GM23338 (cell line): ENCODE results near the gene UNC5A. TPM values are rescaled to one million over a fixed set of nuclear protein-coding genes. Genes with fewer than 3 reads are reported as not detected.

Experiments
- ATAC-seq: fragments of 200-7000 bp; cut with Tn5 transposase; 3 replicates; pipeline ENCODE4 v1.9.1; 2020
- DNase-seq: peaks from one replicate; pipeline ENCODE4 v3.0.0-alpha.2; 2015; ENCODE audit warnings: low spot score
- H2AFZ ChIP-seq: fragments of 200-600 bp; sonication (generic); 2 replicates; pipeline ENCODE4 v1.8.0; 2016; ENCODE audit warnings: antibody characterized with exemption, mild to moderate bottlenecking, moderate library complexity
- H3F3A ChIP-seq: fragments of 200-600 bp; sonication (generic); replicated peaks from 2 replicates; pipeline ENCODE4 v1.8.0; 2017; ENCODE audit warnings: antibody characterized with exemption, mixed run types, low read depth
- H3K27ac ChIP-seq: fragments of 200-600 bp; sonication (generic); 2 replicates; pipeline ENCODE4 v1.6.1; 2016; ENCODE audit warnings: low read depth
- H3K27me3 ChIP-seq: fragments of 200-600 bp; sonication (generic); 2 replicates; pipeline ENCODE4 v1.8.0; 2016; ENCODE audit warnings: mild to moderate bottlenecking, mixed run types, moderate library complexity; ENCODE audit not compliant: insufficient read depth
- H3K36me3 ChIP-seq: fragments of 200-600 bp; sonication (generic); 2 replicates; pipeline ENCODE4 v1.8.0; 2016; ENCODE audit warnings: mild to moderate bottlenecking; ENCODE audit not compliant: insufficient read depth
- H3K4me1 ChIP-seq: fragments of 200-600 bp; sonication (generic); 2 replicates; pipeline ENCODE4 v1.8.0; 2016; ENCODE audit warnings: mild to moderate bottlenecking, moderate library complexity; ENCODE audit not compliant: insufficient read depth
- H3K4me2 ChIP-seq: fragments of 200-600 bp; sonication (generic); 2 replicates; pipeline ENCODE4 v1.7.1; 2017; ENCODE audit warnings: mixed run types
- H3K4me3 ChIP-seq: fragments of 200-600 bp; sonication (generic); 2 replicates; pipeline ENCODE4 v1.6.1; 2016; ENCODE audit warnings: mixed run types
- H3K79me2 ChIP-seq: fragments of 200-600 bp; sonication (generic); replicated peaks from 2 replicates; pipeline ENCODE4 v1.8.0; 2017; ENCODE audit warnings: mild to moderate bottlenecking; ENCODE audit not compliant: insufficient read depth
- H3K9me2 ChIP-seq: fragments of 200-600 bp; sonication (generic); 2 replicates; pipeline ENCODE4 v1.8.0; 2017; ENCODE audit not compliant: insufficient read depth
- H4K20me1 ChIP-seq: fragments of 200-600 bp; sonication (generic); replicated peaks from 2 replicates; pipeline ENCODE4 v1.8.0; 2017; ENCODE audit warnings: mild to moderate bottlenecking; ENCODE audit not compliant: insufficient read depth
- H3K27ac Mint-ChIP-seq: 2 replicates; pipeline ENCODE4 v1.8.0; 2020; ENCODE audit warnings: inconsistent platforms, mild to moderate bottlenecking, moderate library complexity, mixed read lengths
- H3K27me3 Mint-ChIP-seq: 3 replicates; pipeline ENCODE4 v1.8.0; 2022; ENCODE audit warnings: low read depth, mild to moderate bottlenecking, moderate library complexity, mixed read lengths, inconsistent platforms; ENCODE audit not compliant: insufficient read depth, poor library complexity
- H3K36me3 Mint-ChIP-seq: 3 replicates; pipeline ENCODE4 v1.8.0; 2021; ENCODE audit warnings: low read depth, mild to moderate bottlenecking, inconsistent platforms, moderate library complexity, mixed read lengths
- H3K4me1 Mint-ChIP-seq: 3 replicates; pipeline ENCODE4 v1.8.0; 2020; ENCODE audit warnings: mild to moderate bottlenecking, inconsistent platforms, mixed read lengths
- H3K4me3 Mint-ChIP-seq: 3 replicates; pipeline ENCODE4 v1.8.0; 2021; ENCODE audit warnings: moderate library complexity, mild to moderate bottlenecking, inconsistent platforms, mixed read lengths
- H3K9me3 Mint-ChIP-seq: 3 replicates; pipeline ENCODE4 v1.8.0; 2020; ENCODE audit warnings: moderate library complexity, mild to moderate bottlenecking, inconsistent platforms, mixed read lengths
- CREB1 ChIP-seq: fragments of 250-450 bp; sonication (Bioruptor Pico); IDR thresholded peaks from 2 replicates; pipeline ENCODE4 v1.5.0; 2020; ENCODE audit warnings: low read depth, mild to moderate bottlenecking, moderate library complexity
- EZH2 ChIP-seq: fragments of 200-600 bp; sonication (generic); IDR thresholded peaks from one replicate; pipeline ENCODE4 v1.8.0; 2017; ENCODE audit warnings: antibody characterized with exemption, mild to moderate bottlenecking, low read depth; ENCODE audit not compliant: unreplicated experiment
- EZH2phosphoT487 ChIP-seq: fragments of 200-600 bp; sonication (generic); IDR thresholded peaks from one replicate; pipeline ENCODE4 v1.8.1; 2018; ENCODE audit warnings: antibody characterized with exemption; ENCODE audit not compliant: unreplicated experiment
- JUNB ChIP-seq: IDR thresholded peaks from one replicate; pipeline ENCODE4 v1.6.1; 2016; ENCODE audit warnings: antibody characterized with exemption; ENCODE audit not compliant: unreplicated experiment
- NANOG ChIP-seq: IDR thresholded peaks from 2 replicates; pipeline ENCODE4 v1.6.1; 2016; ENCODE audit warnings: antibody characterized with exemption, borderline replicate concordance
- POLR2AphosphoS5 ChIP-seq: IDR thresholded peaks from 2 replicates; pipeline ENCODE4 v1.6.1; 2016; ENCODE audit warnings: antibody characterized with exemption, low read depth
- STAT1 ChIP-seq: IDR thresholded peaks from one replicate; pipeline ENCODE4 v1.6.1; 2016; ENCODE audit warnings: antibody characterized with exemption; ENCODE audit not compliant: unreplicated experiment
- ZNF114 ChIP-seq: fragments of 250-450 bp; sonication (Bioruptor Pico); IDR thresholded peaks from 2 replicates; pipeline ENCODE4 v1.5.0; 2020; ENCODE audit warnings: mild to moderate bottlenecking, moderate library complexity
- ZNF331 ChIP-seq: fragments of 250-450 bp; sonication (Bioruptor Pico); IDR thresholded peaks from 2 replicates; pipeline ENCODE4 v1.5.0; 2020; ENCODE audit warnings: low read depth, mild to moderate bottlenecking, moderate library complexity
- polyA plus RNA-seq: library from polyadenylated mRNA; unstranded; fragments of >200 nt; fragmentation: Nextera tagmentation; extraction: Ambion mirVana; gene quantifications from 2 replicates; pipeline ENCODE4 v1.2.1, GENCODE V29; 2016
- total RNA-seq: library from RNA; depleted of rRNA; stranded (reverse); fragments of >200 nt; shearing (Covaris generic); gene quantifications from 2 replicates; pipeline ENCODE4 v1.2.3, GENCODE V29; 2014
- TF ChIP-seq, protein P1 (sequence below): IDR thresholded peaks from one replicate; pipeline ENCODE4 v1.6.1; 2018; ENCODE audit warnings: antibody characterized with exemption; ENCODE audit not compliant: unreplicated experiment
- TF ChIP-seq, protein P2 (sequence below): IDR thresholded peaks from 2 replicates; pipeline ENCODE4 v1.6.1; 2016; ENCODE audit warnings: antibody characterized with exemption
- TF ChIP-seq, protein P3 (sequence below), 2 experiments: fragments of 200-600 bp in 1 of 2; sonication (generic) in 1 of 2; conservative IDR thresholded peaks; 2 replicates each; pipeline versions ENCODE4 v1.5.1 to v1.6.1; 2016 to 2017; ENCODE audit warnings: antibody characterized with exemption in 2 of 2, low read depth in 2 of 2, mild to moderate bottlenecking in 2 of 2, moderate library complexity in 1 of 2
- TF ChIP-seq, protein P4 (sequence below): fragments of 250-450 bp; sonication (Bioruptor Pico); IDR thresholded peaks from 2 replicates; pipeline ENCODE4 v1.5.0; 2020; ENCODE audit warnings: mild to moderate bottlenecking, moderate library complexity

The UNC5A gene
- total and polyA plus RNA-seq, 2 experiments from 2014 or later: 0.92 to 3.9 TPM

DNA sequence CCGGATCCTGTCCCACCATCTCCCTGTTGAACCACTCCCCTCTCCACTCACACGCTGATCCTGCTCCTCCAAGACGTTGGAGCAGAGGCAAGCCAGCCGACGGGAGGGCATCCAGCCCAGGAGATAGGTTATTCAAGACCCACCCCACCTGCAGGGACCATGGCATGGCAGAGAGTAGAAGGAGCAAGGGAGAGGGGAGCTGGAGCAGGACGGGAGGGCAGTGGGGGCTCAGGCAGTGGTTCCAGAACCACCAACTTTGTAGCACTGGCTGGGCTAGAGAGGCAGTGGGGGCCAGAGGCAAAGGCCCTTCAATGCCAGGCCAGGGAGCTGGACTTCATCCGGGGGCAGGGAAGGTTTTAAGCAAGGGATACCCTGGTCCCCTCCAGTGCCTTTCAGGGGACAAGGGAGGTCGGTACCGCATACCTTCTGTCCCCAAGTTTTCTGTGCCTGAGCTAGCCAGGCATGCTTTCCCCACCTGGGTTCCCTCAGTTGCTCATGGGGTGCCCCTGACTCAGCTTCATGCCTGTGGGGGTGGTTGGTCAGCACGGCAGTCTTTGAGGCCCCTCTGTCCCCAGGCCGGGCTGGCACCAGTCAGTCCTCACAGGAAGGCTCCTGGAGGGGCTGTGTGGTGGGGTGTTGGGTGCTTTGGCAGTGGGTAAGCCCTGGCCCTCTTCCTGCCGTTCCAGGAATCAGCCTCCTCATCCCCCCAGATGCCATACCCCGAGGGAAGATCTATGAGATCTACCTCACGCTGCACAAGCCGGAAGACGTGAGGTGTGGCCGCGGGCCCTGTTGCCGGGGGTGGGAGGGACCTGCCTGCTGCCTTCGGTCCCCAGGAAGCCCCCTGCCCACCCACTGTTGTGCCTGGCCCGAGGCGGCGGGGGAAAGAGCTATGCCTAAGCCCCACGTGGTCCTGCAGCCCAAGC lies 66.4 kb downstream of the UNC5A start:
- H3F3A ChIP-seq: no peaks in the 10 kb centered on the region
- Mint-ChIP-seq H3K4me1 (peaks cover 6% of the 10 kb centered on the region; the same call in 2 of the 3 replicates), H3K36me3 (no peaks in the 10 kb centered on the region), H3K27ac (no peak overlapping the region), H3K4me3 (no peak overlapping the region), H3K9me3 (no peaks in the 10 kb centered on the region; the same call in 2 of the 3 replicates), H3K27me3 (peaks cover 16% of the 10 kb centered on the region)
- H3K9me2 ChIP-seq: no peaks in the 10 kb centered on the region
- H3K36me3 ChIP-seq: no peaks in the 10 kb centered on the region
- no peak overlapping the region for H3K4me2 ChIP-seq
- no peak overlapping the region for H3K4me3 ChIP-seq
- no peaks in the 10 kb centered on the region for H3K27me3 ChIP-seq
- H3K27ac ChIP-seq: no peak overlapping the region
- DNase-seq (no peak), ATAC-seq (no peak)
- no peak for TF ChIP-seq EZH2phosphoT487
- TF ChIP-seq NANOG: no peak
- TF ChIP-seq STAT1: no peak
- TF ChIP-seq ZNF114: no peak
- TF ChIP-seq, protein P1, sequence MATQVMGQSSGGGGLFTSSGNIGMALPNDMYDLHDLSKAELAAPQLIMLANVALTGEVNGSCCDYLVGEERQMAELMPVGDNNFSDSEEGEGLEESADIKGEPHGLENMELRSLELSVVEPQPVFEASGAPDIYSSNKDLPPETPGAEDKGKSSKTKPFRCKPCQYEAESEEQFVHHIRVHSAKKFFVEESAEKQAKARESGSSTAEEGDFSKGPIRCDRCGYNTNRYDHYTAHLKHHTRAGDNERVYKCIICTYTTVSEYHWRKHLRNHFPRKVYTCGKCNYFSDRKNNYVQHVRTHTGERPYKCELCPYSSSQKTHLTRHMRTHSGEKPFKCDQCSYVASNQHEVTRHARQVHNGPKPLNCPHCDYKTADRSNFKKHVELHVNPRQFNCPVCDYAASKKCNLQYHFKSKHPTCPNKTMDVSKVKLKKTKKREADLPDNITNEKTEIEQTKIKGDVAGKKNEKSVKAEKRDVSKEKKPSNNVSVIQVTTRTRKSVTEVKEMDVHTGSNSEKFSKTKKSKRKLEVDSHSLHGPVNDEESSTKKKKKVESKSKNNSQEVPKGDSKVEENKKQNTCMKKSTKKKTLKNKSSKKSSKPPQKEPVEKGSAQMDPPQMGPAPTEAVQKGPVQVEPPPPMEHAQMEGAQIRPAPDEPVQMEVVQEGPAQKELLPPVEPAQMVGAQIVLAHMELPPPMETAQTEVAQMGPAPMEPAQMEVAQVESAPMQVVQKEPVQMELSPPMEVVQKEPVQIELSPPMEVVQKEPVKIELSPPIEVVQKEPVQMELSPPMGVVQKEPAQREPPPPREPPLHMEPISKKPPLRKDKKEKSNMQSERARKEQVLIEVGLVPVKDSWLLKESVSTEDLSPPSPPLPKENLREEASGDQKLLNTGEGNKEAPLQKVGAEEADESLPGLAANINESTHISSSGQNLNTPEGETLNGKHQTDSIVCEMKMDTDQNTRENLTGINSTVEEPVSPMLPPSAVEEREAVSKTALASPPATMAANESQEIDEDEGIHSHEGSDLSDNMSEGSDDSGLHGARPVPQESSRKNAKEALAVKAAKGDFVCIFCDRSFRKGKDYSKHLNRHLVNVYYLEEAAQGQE: no peak
- no peak for TF ChIP-seq EZH2
- TF ChIP-seq, protein P2, sequence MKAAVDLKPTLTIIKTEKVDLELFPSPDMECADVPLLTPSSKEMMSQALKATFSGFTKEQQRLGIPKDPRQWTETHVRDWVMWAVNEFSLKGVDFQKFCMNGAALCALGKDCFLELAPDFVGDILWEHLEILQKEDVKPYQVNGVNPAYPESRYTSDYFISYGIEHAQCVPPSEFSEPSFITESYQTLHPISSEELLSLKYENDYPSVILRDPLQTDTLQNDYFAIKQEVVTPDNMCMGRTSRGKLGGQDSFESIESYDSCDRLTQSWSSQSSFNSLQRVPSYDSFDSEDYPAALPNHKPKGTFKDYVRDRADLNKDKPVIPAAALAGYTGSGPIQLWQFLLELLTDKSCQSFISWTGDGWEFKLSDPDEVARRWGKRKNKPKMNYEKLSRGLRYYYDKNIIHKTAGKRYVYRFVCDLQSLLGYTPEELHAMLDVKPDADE: no peak
- no peak for TF ChIP-seq POLR2AphosphoS5
- TF ChIP-seq, protein P3, sequence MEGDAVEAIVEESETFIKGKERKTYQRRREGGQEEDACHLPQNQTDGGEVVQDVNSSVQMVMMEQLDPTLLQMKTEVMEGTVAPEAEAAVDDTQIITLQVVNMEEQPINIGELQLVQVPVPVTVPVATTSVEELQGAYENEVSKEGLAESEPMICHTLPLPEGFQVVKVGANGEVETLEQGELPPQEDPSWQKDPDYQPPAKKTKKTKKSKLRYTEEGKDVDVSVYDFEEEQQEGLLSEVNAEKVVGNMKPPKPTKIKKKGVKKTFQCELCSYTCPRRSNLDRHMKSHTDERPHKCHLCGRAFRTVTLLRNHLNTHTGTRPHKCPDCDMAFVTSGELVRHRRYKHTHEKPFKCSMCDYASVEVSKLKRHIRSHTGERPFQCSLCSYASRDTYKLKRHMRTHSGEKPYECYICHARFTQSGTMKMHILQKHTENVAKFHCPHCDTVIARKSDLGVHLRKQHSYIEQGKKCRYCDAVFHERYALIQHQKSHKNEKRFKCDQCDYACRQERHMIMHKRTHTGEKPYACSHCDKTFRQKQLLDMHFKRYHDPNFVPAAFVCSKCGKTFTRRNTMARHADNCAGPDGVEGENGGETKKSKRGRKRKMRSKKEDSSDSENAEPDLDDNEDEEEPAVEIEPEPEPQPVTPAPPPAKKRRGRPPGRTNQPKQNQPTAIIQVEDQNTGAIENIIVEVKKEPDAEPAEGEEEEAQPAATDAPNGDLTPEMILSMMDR (conservative IDR thresholded peaks at IDR 0.05; ENCODE audit: low read depth in 2 of 2): no peak
- TF ChIP-seq JUNB: no peak
- TF ChIP-seq CREB1 (CRISPR knock-in tag): no peak
- no peak for TF ChIP-seq ZNF331 (CRISPR knock-in tag)
- TF ChIP-seq, protein P4, sequence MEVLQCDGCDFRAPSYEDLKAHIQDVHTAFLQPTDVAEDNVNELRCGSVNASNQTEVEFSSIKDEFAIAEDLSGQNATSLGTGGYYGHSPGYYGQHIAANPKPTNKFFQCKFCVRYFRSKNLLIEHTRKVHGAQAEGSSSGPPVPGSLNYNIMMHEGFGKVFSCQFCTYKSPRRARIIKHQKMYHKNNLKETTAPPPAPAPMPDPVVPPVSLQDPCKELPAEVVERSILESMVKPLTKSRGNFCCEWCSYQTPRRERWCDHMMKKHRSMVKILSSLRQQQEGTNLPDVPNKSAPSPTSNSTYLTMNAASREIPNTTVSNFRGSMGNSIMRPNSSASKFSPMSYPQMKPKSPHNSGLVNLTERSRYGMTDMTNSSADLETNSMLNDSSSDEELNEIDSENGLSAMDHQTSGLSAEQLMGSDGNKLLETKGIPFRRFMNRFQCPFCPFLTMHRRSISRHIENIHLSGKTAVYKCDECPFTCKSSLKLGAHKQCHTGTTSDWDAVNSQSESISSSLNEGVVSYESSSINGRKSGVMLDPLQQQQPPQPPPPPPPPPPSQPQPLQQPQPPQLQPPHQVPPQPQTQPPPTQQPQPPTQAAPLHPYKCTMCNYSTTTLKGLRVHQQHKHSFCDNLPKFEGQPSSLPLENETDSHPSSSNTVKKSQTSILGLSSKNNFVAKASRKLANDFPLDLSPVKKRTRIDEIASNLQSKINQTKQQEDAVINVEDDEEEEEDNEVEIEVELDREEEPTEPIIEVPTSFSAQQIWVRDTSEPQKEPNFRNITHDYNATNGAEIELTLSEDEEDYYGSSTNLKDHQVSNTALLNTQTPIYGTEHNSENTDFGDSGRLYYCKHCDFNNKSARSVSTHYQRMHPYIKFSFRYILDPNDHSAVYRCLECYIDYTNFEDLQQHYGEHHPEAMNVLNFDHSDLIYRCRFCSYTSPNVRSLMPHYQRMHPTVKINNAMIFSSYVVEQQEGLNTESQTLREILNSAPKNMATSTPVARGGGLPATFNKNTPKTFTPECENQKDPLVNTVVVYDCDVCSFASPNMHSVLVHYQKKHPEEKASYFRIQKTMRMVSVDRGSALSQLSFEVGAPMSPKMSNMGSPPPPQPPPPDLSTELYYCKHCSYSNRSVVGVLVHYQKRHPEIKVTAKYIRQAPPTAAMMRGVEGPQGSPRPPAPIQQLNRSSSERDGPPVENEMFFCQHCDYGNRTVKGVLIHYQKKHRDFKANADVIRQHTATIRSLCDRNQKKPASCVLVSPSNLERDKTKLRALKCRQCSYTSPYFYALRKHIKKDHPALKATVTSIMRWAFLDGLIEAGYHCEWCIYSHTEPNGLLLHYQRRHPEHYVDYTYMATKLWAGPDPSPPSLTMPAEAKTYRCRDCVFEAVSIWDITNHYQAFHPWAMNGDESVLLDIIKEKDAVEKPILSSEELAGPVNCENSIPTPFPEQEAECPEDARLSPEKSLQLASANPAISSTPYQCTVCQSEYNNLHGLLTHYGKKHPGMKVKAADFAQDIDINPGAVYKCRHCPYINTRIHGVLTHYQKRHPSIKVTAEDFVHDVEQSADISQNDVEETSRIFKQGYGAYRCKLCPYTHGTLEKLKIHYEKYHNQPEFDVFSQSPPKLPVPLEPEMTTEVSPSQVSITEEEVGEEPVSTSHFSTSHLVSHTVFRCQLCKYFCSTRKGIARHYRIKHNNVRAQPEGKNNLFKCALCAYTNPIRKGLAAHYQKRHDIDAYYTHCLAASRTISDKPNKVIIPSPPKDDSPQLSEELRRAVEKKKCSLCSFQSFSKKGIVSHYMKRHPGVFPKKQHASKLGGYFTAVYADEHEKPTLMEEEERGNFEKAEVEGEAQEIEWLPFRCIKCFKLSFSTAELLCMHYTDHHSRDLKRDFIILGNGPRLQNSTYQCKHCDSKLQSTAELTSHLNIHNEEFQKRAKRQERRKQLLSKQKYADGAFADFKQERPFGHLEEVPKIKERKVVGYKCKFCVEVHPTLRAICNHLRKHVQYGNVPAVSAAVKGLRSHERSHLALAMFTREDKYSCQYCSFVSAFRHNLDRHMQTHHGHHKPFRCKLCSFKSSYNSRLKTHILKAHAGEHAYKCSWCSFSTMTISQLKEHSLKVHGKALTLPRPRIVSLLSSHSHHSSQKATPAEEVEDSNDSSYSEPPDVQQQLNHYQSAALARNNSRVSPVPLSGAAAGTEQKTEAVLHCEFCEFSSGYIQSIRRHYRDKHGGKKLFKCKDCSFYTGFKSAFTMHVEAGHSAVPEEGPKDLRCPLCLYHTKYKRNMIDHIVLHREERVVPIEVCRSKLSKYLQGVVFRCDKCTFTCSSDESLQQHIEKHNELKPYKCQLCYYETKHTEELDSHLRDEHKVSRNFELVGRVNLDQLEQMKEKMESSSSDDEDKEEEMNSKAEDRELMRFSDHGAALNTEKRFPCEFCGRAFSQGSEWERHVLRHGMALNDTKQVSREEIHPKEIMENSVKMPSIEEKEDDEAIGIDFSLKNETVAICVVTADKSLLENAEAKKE (CRISPR knock-in tag): no peak
- no peaks in the 10 kb centered on the region for H3K4me1 ChIP-seq
- no peak overlapping the region for H2AFZ ChIP-seq
- no peaks in the 10 kb centered on the region for H4K20me1 ChIP-seq
- no peaks in the 10 kb centered on the region for H3K79me2 ChIP-seq
